ENCODE measurements around the gene KIF26A. TPM values are rescaled to one million over a fixed set of nuclear protein-coding genes. Genes with fewer than 3 reads are reported as not detected.

The KIF26A gene
- polyA plus RNA-seq, 1 of the 3 experiments (the other 2 are of a cell fraction), result 1.7 TPM

DNA sequence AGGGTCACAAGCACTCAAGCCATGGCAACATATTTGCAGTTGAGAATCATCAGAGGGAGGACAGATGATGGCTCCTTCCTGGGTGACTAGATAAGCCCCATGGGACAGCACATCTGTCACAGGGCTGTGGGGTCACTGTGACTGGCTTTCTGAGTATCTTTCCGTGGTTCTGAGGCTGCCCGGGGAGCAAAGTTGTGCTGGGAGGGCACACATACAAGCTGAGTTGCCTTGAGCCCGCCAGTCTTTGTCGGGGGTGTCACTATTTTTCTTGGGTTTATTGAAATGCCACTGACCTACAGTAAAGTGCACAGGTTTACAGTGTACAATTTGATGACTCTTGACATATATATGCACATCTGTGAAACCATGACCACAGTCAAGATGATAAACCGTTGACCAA is 17.2 kb upstream of the KIF26A start:
- Histone ChIP-seq H3K4me3 (ENCODE audit: low read depth in 2 of 2, low read length in 1 of 2) (no peak overlapping the region), H3K27me3 (ENCODE audit: insufficient read depth) (no peaks in the 10 kb centered on the region), H3K79me2 (ENCODE audit: insufficient read depth) (no peaks in the 10 kb centered on the region), H3K4me2 (no peak overlapping the region), H2AFZ (ENCODE audit: low read depth) (no peak overlapping the region), H3K4me1 (ENCODE audit: control insufficient read depth in 1 of 2, insufficient read depth in 2 of 2, low read depth in 1 of 2, low read length in 1 of 2) (no peaks in the 10 kb centered on the region), H3K36me3 (replicated peaks in 1 of 2; ENCODE audit: control insufficient read depth in 1 of 2, insufficient read depth in 2 of 2, low read length in 1 of 2) (no peaks in the 10 kb centered on the region), H4K20me1 (ENCODE audit: insufficient read depth) (no peaks in the 10 kb centered on the region), H3K27ac (ENCODE audit: low read depth in 2 of 2, low read length in 1 of 2) (no peak overlapping the region), H3K9me2 (no peaks in the 10 kb centered on the region), H3K9me3 (peaks cover 9% of the 10 kb centered on the region; the same call in 1 of the 2 replicates), H3F3A (replicated peaks; ENCODE audit: insufficient read depth) (no peaks in the 10 kb centered on the region), H3K9ac (no peak overlapping the region)
- DNase-seq, result no peak
- ChIA-PET CTCF (interaction anchor here (1.1 to 5.0 kb wide), 5 partner anchors 9 to 43 kb away, joined by 4 to 30 read pairs (median 8); no protein-coding TSS in a partner anchor), POLR2A (no interaction called here)
- WGBS (ENCODE audit: low lambda C conversion rate), result 24% methylated on average over 5 of the region's 5 CpGs
- TF ChIP-seq RXRA (IDR thresholded peaks at IDR 0.05; ENCODE audit: borderline replicate concordance, low read depth), result no peak
- TF ChIP-seq RAD21 (IDR thresholded peaks at IDR 0.05; ENCODE audit: low read length), result no peak
- TF ChIP-seq RFX5 (IDR thresholded peaks at IDR 0.05; ENCODE audit: low read length), result no peak
- no peak for TF ChIP-seq NRF1 (IDR thresholded peaks at IDR 0.05; ENCODE audit: low read depth, low read length)
- TF ChIP-seq, protein P1, sequence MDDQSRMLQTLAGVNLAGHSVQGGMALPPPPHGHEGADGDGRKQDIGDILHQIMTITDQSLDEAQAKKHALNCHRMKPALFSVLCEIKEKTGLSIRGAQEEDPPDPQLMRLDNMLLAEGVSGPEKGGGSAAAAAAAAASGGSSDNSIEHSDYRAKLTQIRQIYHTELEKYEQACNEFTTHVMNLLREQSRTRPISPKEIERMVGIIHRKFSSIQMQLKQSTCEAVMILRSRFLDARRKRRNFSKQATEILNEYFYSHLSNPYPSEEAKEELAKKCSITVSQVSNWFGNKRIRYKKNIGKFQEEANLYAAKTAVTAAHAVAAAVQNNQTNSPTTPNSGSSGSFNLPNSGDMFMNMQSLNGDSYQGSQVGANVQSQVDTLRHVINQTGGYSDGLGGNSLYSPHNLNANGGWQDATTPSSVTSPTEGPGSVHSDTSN (IDR thresholded peaks at IDR 0.05), result no peak
- TF ChIP-seq MEF2A (IDR thresholded peaks at IDR 0.05; ENCODE audit: borderline replicate concordance, low read depth), result no peak
- no peak for TF ChIP-seq TEAD4 (IDR thresholded peaks at IDR 0.05; ENCODE audit: borderline replicate concordance, insufficient read depth)
- TF ChIP-seq, protein P2, sequence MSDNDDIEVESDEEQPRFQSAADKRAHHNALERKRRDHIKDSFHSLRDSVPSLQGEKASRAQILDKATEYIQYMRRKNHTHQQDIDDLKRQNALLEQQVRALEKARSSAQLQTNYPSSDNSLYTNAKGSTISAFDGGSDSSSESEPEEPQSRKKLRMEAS (IDR thresholded peaks at IDR 0.05; ENCODE audit: low read depth), result no peak
- TF ChIP-seq FOSL2 (IDR thresholded peaks at IDR 0.05; ENCODE audit: borderline replicate concordance, low read depth), result no peak
- no peak for TF ChIP-seq GABPA (IDR thresholded peaks at IDR 0.05; ENCODE audit: low read depth)
- TF ChIP-seq MXI1 (IDR thresholded peaks at IDR 0.05; ENCODE audit: low read depth, low read length), result no peak
- TF ChIP-seq FOXM1 (IDR thresholded peaks at IDR 0.05; ENCODE audit: low read depth), result no peak
- TF ChIP-seq, protein P3, sequence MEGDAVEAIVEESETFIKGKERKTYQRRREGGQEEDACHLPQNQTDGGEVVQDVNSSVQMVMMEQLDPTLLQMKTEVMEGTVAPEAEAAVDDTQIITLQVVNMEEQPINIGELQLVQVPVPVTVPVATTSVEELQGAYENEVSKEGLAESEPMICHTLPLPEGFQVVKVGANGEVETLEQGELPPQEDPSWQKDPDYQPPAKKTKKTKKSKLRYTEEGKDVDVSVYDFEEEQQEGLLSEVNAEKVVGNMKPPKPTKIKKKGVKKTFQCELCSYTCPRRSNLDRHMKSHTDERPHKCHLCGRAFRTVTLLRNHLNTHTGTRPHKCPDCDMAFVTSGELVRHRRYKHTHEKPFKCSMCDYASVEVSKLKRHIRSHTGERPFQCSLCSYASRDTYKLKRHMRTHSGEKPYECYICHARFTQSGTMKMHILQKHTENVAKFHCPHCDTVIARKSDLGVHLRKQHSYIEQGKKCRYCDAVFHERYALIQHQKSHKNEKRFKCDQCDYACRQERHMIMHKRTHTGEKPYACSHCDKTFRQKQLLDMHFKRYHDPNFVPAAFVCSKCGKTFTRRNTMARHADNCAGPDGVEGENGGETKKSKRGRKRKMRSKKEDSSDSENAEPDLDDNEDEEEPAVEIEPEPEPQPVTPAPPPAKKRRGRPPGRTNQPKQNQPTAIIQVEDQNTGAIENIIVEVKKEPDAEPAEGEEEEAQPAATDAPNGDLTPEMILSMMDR (IDR thresholded peaks at IDR 0.05), result no peak

DNA sequence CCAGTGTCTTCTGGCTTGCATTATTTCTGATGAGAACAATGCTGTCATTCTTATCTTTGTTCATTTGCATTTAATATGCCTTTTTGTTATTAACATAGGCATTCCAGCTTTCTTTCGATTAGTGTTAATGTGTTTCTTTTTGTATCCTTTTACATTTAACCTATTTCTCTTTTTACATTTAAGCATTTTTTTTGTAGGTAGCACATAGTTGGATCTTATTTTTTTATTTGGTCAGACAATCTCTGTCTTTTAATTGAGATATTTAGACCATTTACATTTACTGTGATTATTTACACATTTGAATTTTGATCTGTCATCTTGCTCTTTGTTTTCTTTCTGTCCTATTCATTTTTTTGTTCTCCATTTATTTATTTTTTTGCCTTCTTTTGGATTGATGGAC is 14.5 kb upstream of the KIF26A start:
- CTCF ChIA-PET, result interaction anchor here (0.7 to 1.3 kb wide), 3 partner anchors 30 to 516 kb away, joined by 3 to 4 read pairs (median 3); no protein-coding TSS in a partner anchor
- no peaks in the 10 kb centered on the region for H3F3A ChIP-seq (replicated peaks; ENCODE audit: insufficient read depth)
- no peak overlapping the region for H3K4me2 ChIP-seq
- 79% methylated on average over 1 of the region's 1 CpG for WGBS (ENCODE audit: low lambda C conversion rate)
- H3K27me3 ChIP-seq (ENCODE audit: insufficient read depth), result no peaks in the 10 kb centered on the region
- no peaks in the 10 kb centered on the region for H3K4me1 ChIP-seq (ENCODE audit: control insufficient read depth in 1 of 2, insufficient read depth in 2 of 2, low read depth in 1 of 2, low read length in 1 of 2)
- DNase-seq, result no peak
- H3K9ac ChIP-seq, result no peak overlapping the region
- peaks cover 9% of the 10 kb centered on the region; the same call in 1 of the 2 replicates for H3K9me3 ChIP-seq
- H3K79me2 ChIP-seq (ENCODE audit: insufficient read depth), result no peaks in the 10 kb centered on the region
- no peaks in the 10 kb centered on the region for H3K9me2 ChIP-seq
- no peak overlapping the region for H3K27ac ChIP-seq (ENCODE audit: low read depth in 2 of 2, low read length in 1 of 2)
- no peak overlapping the region for H2AFZ ChIP-seq (ENCODE audit: low read depth)
- no peaks in the 10 kb centered on the region for H3K36me3 ChIP-seq (replicated peaks in 1 of 2; ENCODE audit: control insufficient read depth in 1 of 2, insufficient read depth in 2 of 2, low read length in 1 of 2)
- POLR2A ChIA-PET, result no interaction called here
- H3K4me3 ChIP-seq (ENCODE audit: low read depth in 2 of 2, low read length in 1 of 2), result no peak overlapping the region
- H4K20me1 ChIP-seq (ENCODE audit: insufficient read depth), result no peaks in the 10 kb centered on the region
- no peak for TF ChIP-seq NFIC (IDR thresholded peaks at IDR 0.05; ENCODE audit: borderline replicate concordance)
- TF ChIP-seq MXI1 (IDR thresholded peaks at IDR 0.05; ENCODE audit: low read depth, low read length), result no peak
- no peak for TF ChIP-seq NRF1 (IDR thresholded peaks at IDR 0.05; ENCODE audit: low read depth, low read length)
- no peak for TF ChIP-seq RCOR1 (IDR thresholded peaks at IDR 0.05; ENCODE audit: low read length)
- TF ChIP-seq RXRA (IDR thresholded peaks at IDR 0.05; ENCODE audit: borderline replicate concordance, low read depth), result no peak
- TF ChIP-seq FOSL2 (IDR thresholded peaks at IDR 0.05; ENCODE audit: borderline replicate concordance, low read depth), result no peak
- TF ChIP-seq GATA2 (CRISPR knock-in tag; IDR thresholded peaks at IDR 0.05), result no peak
- TF ChIP-seq TEAD4 (IDR thresholded peaks at IDR 0.05; ENCODE audit: borderline replicate concordance, insufficient read depth), result no peak
- TF ChIP-seq, protein P4, sequence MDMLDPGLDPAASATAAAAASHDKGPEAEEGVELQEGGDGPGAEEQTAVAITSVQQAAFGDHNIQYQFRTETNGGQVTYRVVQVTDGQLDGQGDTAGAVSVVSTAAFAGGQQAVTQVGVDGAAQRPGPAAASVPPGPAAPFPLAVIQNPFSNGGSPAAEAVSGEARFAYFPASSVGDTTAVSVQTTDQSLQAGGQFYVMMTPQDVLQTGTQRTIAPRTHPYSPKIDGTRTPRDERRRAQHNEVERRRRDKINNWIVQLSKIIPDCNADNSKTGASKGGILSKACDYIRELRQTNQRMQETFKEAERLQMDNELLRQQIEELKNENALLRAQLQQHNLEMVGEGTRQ (IDR thresholded peaks at IDR 0.05; ENCODE audit: borderline replicate concordance, low read depth, low read length), result no peak
- TF ChIP-seq MEF2A (IDR thresholded peaks at IDR 0.05; ENCODE audit: borderline replicate concordance, low read depth), result no peak
- no peak for TF ChIP-seq SMC3 (IDR thresholded peaks at IDR 0.05; ENCODE audit: low read depth, low read length)
- TF ChIP-seq, protein P1 (IDR thresholded peaks at IDR 0.05), result no peak
- no peak for TF ChIP-seq TCF12 (IDR thresholded peaks at IDR 0.05)
- no peak for TF ChIP-seq EP300 (IDR thresholded peaks at IDR 0.05; ENCODE audit: borderline replicate concordance in 1 of 2, low read depth in 1 of 2, low read length in 1 of 2)

Data from SK-N-SH (cell line).